T-cell (primary cell): ENCODE data around the gene PHYKPL. TPM values are rescaled to one million over a fixed set of nuclear protein-coding genes. Genes with fewer than 3 reads are reported as not detected.

Source experiments
- ATAC-seq, 4 experiments: fragments of 200-7000 bp in 3 of 4; fragments of 150-1000 bp in 1 of 4; cut with Tn5 transposase; replicated peaks in 1 of 4; 1 replicate in 3 of 4; 2 replicates in 1 of 4; pipeline ENCODE4 v1.10.0; 2021; ENCODE audit warnings: moderate library complexity in 3 of 4, mild to moderate bottlenecking in 2 of 4, moderate number of reproducible peaks in 1 of 4
- CTCF ChIA-PET, 2 donors: fragments of 300-600 bp; sonication (Branson Sonifier 250); formaldehyde crosslinking; loops; one replicate each; lab custom pipeline; 2022; ENCODE audit warnings: antibody characterized with exemption in 2 of 2; lab: Charles Lee
- POLR2A ChIA-PET, 2 donors: fragments of 300-600 bp; sonication (Branson Sonifier 250); formaldehyde crosslinking; loops; one replicate each; lab custom pipeline; 2022; ENCODE audit warnings: antibody characterized with exemption in 2 of 2; lab: Charles Lee
- DNase-seq, 35 experiments: peaks; one replicate each; pipeline versions ENCODE4 v3.0.0 to v3.0.0-alpha.2; 2013 to 2023
- H3K27ac ChIP-seq: one replicate; pipeline ENCODE4 v1.5.1; 2013; ENCODE audit warnings: low read length
- H3K27me3 ChIP-seq, 2 experiments: replicated peaks in 1 of 2; 1 replicate in 1 of 2; 2 replicates in 1 of 2; pipeline versions ENCODE4 v1.6.1 to v1.7.0; 2013; ENCODE audit warnings: low read length in 1 of 2, mixed read lengths in 1 of 2; ENCODE audit not compliant: control insufficient read depth in 2 of 2, insufficient read depth in 2 of 2; ENCODE audit errors: extremely low read depth in 1 of 2
- H3K36me3 ChIP-seq, 2 donors: 1 replicate in 1 of 2; 2 replicates in 1 of 2; pipeline versions ENCODE4 v1.6.1 to v1.7.0; 2013; ENCODE audit warnings: low read length in 1 of 2; ENCODE audit not compliant: control insufficient read depth in 2 of 2, insufficient read depth in 1 of 2; ENCODE audit errors: extremely low read depth in 1 of 2
- H3K4me1 ChIP-seq, 2 experiments: 1 replicate in 1 of 2; 2 replicates in 1 of 2; pipeline versions ENCODE4 v1.6.1 to v1.7.0; 2013; ENCODE audit warnings: low read length in 2 of 2, mixed read lengths in 1 of 2; ENCODE audit not compliant: insufficient read depth in 2 of 2, control insufficient read depth in 1 of 2; ENCODE audit errors: extremely low read depth in 1 of 2
- H3K4me3 ChIP-seq, 2 donors: 1 replicate in 1 of 2; 2 replicates in 1 of 2; pipeline versions ENCODE4 v1.5.1 to v1.7.0; 2013; ENCODE audit warnings: mild to moderate bottlenecking in 2 of 2, low read length in 1 of 2, moderate library complexity in 1 of 2; ENCODE audit not compliant: control insufficient read depth in 1 of 2; ENCODE audit errors: extremely low read depth in 1 of 2
- H3K9me3 ChIP-seq: 2 replicates; pipeline ENCODE4 v1.7.0; 2013
- H3K27ac Mint-ChIP-seq, 2 donors: one replicate each; pipeline ENCODE4 v1.8.0; 2020 to 2021; ENCODE audit warnings: mild to moderate bottlenecking in 2 of 2, mixed read lengths in 2 of 2
- H3K27me3 Mint-ChIP-seq, 2 donors: one replicate each; pipeline ENCODE4 v1.8.0; 2021 to 2022; ENCODE audit warnings: mixed read lengths in 2 of 2
- H3K36me3 Mint-ChIP-seq: one replicate; pipeline ENCODE4 v1.8.0; 2021; ENCODE audit warnings: mixed read lengths
- H3K4me1 Mint-ChIP-seq, 3 donors: one replicate each; pipeline ENCODE4 v1.8.0; 2020 to 2022; ENCODE audit warnings: mixed read lengths in 3 of 3, mild to moderate bottlenecking in 1 of 3
- H3K4me3 Mint-ChIP-seq, 3 donors: one replicate each; pipeline ENCODE4 v1.8.0; 2020 to 2022; ENCODE audit warnings: mild to moderate bottlenecking in 3 of 3, mixed read lengths in 3 of 3, moderate library complexity in 3 of 3
- H3K9me3 Mint-ChIP-seq, 3 donors: one replicate each; pipeline ENCODE4 v1.8.0; 2020 to 2022; ENCODE audit warnings: mixed read lengths in 3 of 3
- WGBS: methylation state at CpG from one replicate; pipeline ENCODE4 v1.1.5; 2013; ENCODE audit warnings: missing lambda C conversion rate; ENCODE audit not compliant: insufficient coverage; 5-methylcytosine and 5-hydroxymethylcytosine counted together
- total RNA-seq, 35 experiments: library from RNA in 6 of 35; stranded (reverse) in 6 of 35; fragments of 120-200 nt in 1 of 35; gene quantifications; one replicate each; pipeline versions ENCODE4 v1.2.1 to v1.2.4 and lab custom pipeline; 2013 to 2026

Gene PHYKPL
- total RNA-seq, 5 donors from 2014 or later (not counting 1 experiment from before 2014, with no cell fraction given) = 135 to 208 (median 193) TPM

DNA sequence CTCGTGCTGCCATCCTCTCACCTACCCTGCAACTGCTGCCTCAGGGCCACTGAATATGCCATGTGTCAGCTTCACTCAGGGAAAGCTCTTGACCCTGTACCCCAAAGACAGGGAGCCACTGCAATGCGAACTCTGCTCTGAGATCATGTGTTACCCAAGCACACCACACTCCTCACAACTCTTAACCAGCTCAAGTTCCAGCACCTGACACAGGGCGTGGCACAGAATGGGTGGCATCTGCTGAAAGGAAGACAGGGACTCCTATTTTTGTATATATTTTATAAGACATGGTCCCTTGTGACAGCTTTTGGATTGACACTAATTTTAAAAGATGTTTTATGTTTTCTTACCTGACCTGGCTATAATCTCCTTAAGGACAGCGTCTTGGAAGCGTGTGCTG lies 10.7 kb downstream of the PHYKPL start:
- H3K4me3 Mint-ChIP-seq = no peak overlapping the region
- peaks cover 36% of the 10 kb centered on the region for H3K36me3 Mint-ChIP-seq
- peak in 1 of 4 experiments; percentile 21 for ATAC-seq
- H3K27ac Mint-ChIP-seq = peak overlapping the region; percentile 66 to 79
- Histone ChIP-seq H3K27ac (no peak overlapping the region), H3K4me1 (peaks cover 3% of the 10 kb centered on the region in 2 experiments), H3K4me3 (no peak overlapping the region), H3K9me3 (no peaks in the 10 kb centered on the region), H3K27me3 (no peaks in the 10 kb centered on the region), H3K36me3 (peaks cover 13 to 40% of the 10 kb centered on the region in 2 donors)
- WGBS = 100% methylated on average over 2 of the region's 5 CpGs
- ChIA-PET POLR2A (interaction anchor here in 1 of 2 donors (0.5 kb wide), 1 partner anchor 10 kb away, joined by 3 read pairs; no protein-coding TSS in a partner anchor), CTCF (no interaction called here)
- DNase-seq = no peak
- peaks cover 33 to 64% (median 36%) of the 10 kb centered on the region in 3 donors for H3K4me1 Mint-ChIP-seq
- no peaks in the 10 kb centered on the region for H3K27me3 Mint-ChIP-seq
- H3K9me3 Mint-ChIP-seq = no peaks in the 10 kb centered on the region

DNA sequence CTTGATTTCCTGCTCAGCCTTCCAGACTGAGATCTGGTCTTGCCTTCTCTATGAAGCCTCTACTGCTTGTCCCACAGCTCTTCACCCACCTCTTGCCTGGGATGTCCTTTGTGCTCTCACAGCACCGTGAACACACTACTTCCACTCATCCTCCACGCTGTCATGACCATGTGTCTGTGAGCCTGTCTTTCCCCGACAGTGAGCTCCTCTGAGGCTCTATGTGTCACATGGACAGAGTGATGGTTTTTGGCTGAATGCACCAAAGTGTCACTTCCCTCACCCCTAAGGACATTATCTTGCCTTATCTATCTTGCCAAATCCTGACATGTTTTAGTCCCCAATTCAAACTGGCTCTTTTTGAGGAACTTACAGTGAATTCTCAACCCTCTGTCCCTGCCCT lies 11.3 kb downstream of the PHYKPL start:
- H3K9me3 Mint-ChIP-seq = no peaks in the 10 kb centered on the region
- no CpG with 5 or more reads among the region's 3 CpGs for WGBS
- peak overlapping the region; percentile 66 to 79 for H3K27ac Mint-ChIP-seq
- H3K4me3 Mint-ChIP-seq = no peak overlapping the region
- Histone ChIP-seq H3K36me3 (peaks cover 17 to 41% of the 10 kb centered on the region in 2 donors), H3K27me3 (no peaks in the 10 kb centered on the region), H3K4me3 (no peak overlapping the region), H3K9me3 (no peaks in the 10 kb centered on the region), H3K27ac (no peak overlapping the region), H3K4me1 (peaks cover 2 to 3% of the 10 kb centered on the region in 2 experiments)
- H3K36me3 Mint-ChIP-seq = peaks cover 37% of the 10 kb centered on the region
- ATAC-seq (no peak), DNase-seq (no peak)
- H3K27me3 Mint-ChIP-seq = no peaks in the 10 kb centered on the region
- CTCF ChIA-PET = no interaction called here
- POLR2A ChIA-PET = interaction anchor here in 1 of 2 donors (0.5 kb wide), 1 partner anchor 10 kb away, joined by 3 read pairs; no protein-coding TSS in a partner anchor
- peaks cover 30 to 62% (median 32%) of the 10 kb centered on the region in 3 donors for H3K4me1 Mint-ChIP-seq

DNA sequence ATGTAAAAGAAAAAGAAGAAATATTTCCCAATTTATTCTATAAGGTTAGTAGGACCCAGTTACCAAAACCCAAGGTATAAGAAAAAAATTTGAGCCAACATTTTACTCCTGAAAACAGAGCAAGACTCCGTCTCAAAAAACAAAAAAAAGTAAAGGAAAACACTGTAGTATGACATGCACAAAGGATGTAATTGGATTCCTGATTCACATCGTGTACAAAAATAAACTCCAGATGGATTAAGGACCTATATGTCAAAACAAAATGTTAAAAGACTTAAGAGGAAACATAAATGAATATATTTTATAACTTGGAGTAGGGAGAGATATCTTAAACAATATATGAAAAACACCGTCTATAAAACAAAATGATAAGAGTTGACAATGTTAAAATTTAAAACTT lies 13.8 kb downstream of the PHYKPL start:
- H3K36me3 ChIP-seq = peaks cover 29 to 57% of the 10 kb centered on the region in 2 donors
- peaks cover 3 to 12% of the 10 kb centered on the region in 2 experiments for H3K4me1 ChIP-seq
- CTCF ChIA-PET = no interaction called here
- DNase-seq (no peak), ATAC-seq (no peak)
- Mint-ChIP-seq H3K36me3 (peaks cover 37% of the 10 kb centered on the region), H3K4me3 (no peak overlapping the region), H3K27ac (no peak overlapping the region), H3K4me1 (peaks cover 32 to 65% (median 41%) of the 10 kb centered on the region in 3 donors), H3K9me3 (no peaks in the 10 kb centered on the region), H3K27me3 (no peaks in the 10 kb centered on the region)
- WGBS = no CpG with 5 or more reads among the region's 3 CpGs
- H3K4me3 ChIP-seq = no peak overlapping the region
- POLR2A ChIA-PET = no interaction called here
- no peaks in the 10 kb centered on the region for H3K27me3 ChIP-seq
- no peak overlapping the region for H3K27ac ChIP-seq
- no peaks in the 10 kb centered on the region for H3K9me3 ChIP-seq

DNA sequence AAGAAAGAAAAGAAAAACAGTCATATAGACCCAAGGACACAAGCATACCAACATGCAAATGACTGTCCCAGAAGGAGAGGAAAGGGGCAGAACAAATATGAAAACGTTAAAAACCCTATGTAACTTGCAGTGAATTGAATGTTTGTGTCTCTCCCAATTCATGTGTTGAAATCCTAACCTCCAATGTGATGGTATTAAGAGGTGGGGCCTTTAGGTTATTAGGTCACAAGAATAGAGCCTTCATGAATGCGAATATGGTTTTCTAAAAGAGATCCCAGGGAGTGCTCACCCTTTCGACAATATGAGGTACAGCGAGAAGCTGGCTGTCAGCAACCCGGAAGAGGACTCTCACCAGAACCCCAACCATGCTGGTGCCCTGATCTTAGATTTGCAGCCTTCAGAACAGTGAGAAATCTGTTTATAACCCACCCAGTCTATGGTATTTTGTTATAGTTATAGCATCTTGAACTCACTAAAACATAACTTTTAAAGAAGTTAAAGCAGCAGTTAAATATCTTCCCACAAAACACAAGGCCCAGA lies 14.3 kb downstream of the PHYKPL start:
- H3K4me1 Mint-ChIP-seq = peaks cover 33 to 63% (median 43%) of the 10 kb centered on the region in 3 donors
- no peak for DNase-seq
- peaks cover 42% of the 10 kb centered on the region for H3K36me3 Mint-ChIP-seq
- Histone ChIP-seq H3K4me1 (peaks cover 3 to 12% of the 10 kb centered on the region in 2 experiments), H3K36me3 (peaks cover 29 to 61% of the 10 kb centered on the region in 2 donors), H3K4me3 (no peak overlapping the region), H3K9me3 (no peaks in the 10 kb centered on the region), H3K27ac (no peak overlapping the region), H3K27me3 (no peaks in the 10 kb centered on the region)
- no peaks in the 10 kb centered on the region for H3K27me3 Mint-ChIP-seq
- ChIA-PET POLR2A (no interaction called here), CTCF (no interaction called here)
- ATAC-seq = no peak
- no peak overlapping the region for H3K27ac Mint-ChIP-seq
- no peak overlapping the region for H3K4me3 Mint-ChIP-seq
- no peaks in the 10 kb centered on the region for H3K9me3 Mint-ChIP-seq
- WGBS = no CpG with 5 or more reads among the region's 5 CpGs

DNA sequence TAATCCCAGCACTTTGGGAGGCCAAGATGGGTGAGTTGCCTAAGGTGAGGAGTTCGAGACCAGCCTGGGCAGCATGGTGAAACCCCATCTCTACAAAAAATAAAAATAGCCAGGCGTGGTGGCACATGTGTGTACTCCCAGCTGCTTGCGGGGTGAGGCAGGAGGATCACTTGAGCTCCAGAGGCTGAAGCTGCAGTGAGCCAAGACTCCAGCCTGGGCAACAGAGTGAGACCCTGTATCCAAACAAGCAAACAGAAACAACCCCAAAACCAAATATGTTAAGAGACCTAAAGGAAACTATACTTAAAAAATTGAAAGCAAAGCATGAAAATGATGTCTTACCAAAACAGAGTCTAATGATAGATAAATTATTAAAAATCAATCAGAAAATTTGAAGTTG lies 15.8 kb downstream of the PHYKPL start:
- H3K27me3 Mint-ChIP-seq = no peaks in the 10 kb centered on the region
- DNase-seq = no peak
- H3K27ac Mint-ChIP-seq = no peak overlapping the region
- ChIA-PET POLR2A (no interaction called here), CTCF (no interaction called here)
- Histone ChIP-seq H3K4me1 (peaks cover 3 to 18% of the 10 kb centered on the region in 2 experiments), H3K27me3 (no peaks in the 10 kb centered on the region), H3K9me3 (no peaks in the 10 kb centered on the region), H3K27ac (no peak overlapping the region), H3K4me3 (no peak overlapping the region), H3K36me3 (peaks cover 27 to 66% of the 10 kb centered on the region in 2 donors)
- peaks cover 25 to 52% (median 38%) of the 10 kb centered on the region in 3 donors for H3K4me1 Mint-ChIP-seq
- no peak for ATAC-seq
- peaks cover 42% of the 10 kb centered on the region for H3K36me3 Mint-ChIP-seq
- no peaks in the 10 kb centered on the region for H3K9me3 Mint-ChIP-seq
- no CpG with 5 or more reads among the region's 3 CpGs for WGBS
- no peak overlapping the region for H3K4me3 Mint-ChIP-seq

DNA sequence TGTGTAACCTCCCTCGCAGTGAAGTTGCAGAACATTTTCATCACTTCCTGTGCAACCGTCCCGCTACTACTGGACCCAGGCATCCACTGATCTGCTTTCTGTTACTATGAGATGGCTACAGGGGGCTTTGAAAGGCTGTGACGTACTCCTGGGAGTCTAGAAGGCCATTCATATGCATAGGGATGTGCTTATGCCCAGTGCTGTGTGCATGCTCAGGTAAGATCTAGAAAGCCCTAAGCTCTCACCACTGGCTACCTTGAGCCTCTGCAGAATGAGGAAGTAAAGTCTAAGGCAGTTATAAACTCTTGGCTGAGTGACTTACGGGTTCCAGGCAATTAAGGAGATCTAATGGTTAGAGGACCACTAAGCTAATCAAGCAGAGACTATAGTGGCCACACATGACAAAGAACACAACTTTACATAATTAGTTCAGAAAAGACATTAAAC lies 16.5 kb downstream of the PHYKPL start:
- Mint-ChIP-seq H3K4me3 (no peak overlapping the region), H3K9me3 (no peaks in the 10 kb centered on the region), H3K36me3 (peaks cover 40% of the 10 kb centered on the region), H3K27ac (peak overlapping the region in 1 of 2 donors; percentile 38), H3K27me3 (no peaks in the 10 kb centered on the region), H3K4me1 (peaks cover 19 to 45% (median 33%) of the 10 kb centered on the region in 3 donors)
- Histone ChIP-seq H3K4me3 (no peak overlapping the region), H3K27me3 (no peaks in the 10 kb centered on the region), H3K27ac (no peak overlapping the region), H3K4me1 (peaks cover 1 to 18% of the 10 kb centered on the region in 2 experiments), H3K9me3 (no peaks in the 10 kb centered on the region), H3K36me3 (peaks cover 21 to 71% of the 10 kb centered on the region in 2 donors)
- WGBS = 95% methylated on average over 4 of the region's 5 CpGs
- POLR2A ChIA-PET = no interaction called here
- ATAC-seq (no peak), DNase-seq (no peak)
- CTCF ChIA-PET = no interaction called here
